Esophagus muscularis mucosa (tissue), 4 donors: ENCODE data around the gene KLC1.

Source experiments
- EP300 ChIP-seq: sonication (generic); formaldehyde crosslinking; IDR thresholded peaks from one replicate; pipeline ENCODE4 v1.6.1; 2017; ENCODE audit warnings: antibody characterized with exemption
- POLR2AphosphoS5 ChIP-seq, 2 donors: sonication (generic); formaldehyde crosslinking; IDR thresholded peaks; one replicate each; pipeline ENCODE4 v1.6.1; 2017; ENCODE audit warnings: antibody characterized with exemption in 2 of 2
- TF ChIP-seq, protein P1 (sequence below), 3 experiments: fragments of 200-600 bp in 2 of 3; fragments of 450-650 bp in 1 of 3; sonication (generic) in 2 of 3; IDR thresholded peaks; one replicate each; pipeline ENCODE4 v1.5.1; 2017 to 2019; ENCODE audit warnings: antibody characterized with exemption in 3 of 3, mild to moderate bottlenecking in 2 of 3, moderate library complexity in 1 of 3

DNA sequence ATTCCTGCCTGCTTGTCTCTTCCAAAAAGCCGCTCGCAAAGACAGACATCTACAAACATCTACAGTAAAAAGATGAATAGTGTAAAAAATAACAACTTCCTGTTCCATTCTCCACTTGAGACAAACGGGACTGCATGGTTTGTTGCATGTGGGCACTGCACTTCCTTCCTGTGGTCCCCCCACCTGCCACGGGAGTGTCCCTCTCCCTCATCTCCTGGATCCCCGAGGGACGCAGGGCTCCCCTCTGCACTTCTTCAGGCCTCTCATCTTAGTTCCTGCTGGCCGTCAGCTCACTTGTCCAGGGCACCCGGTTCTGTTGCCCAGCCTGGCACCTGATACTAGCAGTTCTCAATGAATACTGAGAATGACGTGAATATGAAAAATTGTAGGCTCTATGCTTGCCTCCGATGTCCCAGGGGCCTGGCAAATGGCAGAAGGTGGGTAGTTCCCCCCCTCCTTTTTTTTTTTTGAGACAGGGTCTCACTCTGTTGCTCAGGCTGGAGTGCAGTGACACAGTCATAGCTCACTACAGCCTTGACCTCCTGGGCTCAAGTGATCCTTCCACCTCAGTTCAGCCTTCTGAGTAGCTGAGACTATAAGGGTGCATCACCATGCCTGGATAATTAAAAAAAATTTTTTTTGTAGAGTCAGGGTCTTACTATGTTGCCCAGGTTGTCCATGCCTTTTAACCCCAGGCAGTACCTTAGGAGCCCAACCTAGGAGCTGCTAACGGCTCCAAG lies 3.5 kb upstream of the KLC1 start:
- no peak for TF ChIP-seq EP300
- TF ChIP-seq, protein P1, sequence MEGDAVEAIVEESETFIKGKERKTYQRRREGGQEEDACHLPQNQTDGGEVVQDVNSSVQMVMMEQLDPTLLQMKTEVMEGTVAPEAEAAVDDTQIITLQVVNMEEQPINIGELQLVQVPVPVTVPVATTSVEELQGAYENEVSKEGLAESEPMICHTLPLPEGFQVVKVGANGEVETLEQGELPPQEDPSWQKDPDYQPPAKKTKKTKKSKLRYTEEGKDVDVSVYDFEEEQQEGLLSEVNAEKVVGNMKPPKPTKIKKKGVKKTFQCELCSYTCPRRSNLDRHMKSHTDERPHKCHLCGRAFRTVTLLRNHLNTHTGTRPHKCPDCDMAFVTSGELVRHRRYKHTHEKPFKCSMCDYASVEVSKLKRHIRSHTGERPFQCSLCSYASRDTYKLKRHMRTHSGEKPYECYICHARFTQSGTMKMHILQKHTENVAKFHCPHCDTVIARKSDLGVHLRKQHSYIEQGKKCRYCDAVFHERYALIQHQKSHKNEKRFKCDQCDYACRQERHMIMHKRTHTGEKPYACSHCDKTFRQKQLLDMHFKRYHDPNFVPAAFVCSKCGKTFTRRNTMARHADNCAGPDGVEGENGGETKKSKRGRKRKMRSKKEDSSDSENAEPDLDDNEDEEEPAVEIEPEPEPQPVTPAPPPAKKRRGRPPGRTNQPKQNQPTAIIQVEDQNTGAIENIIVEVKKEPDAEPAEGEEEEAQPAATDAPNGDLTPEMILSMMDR (IDR thresholded peaks at IDR 0.05): no peak
- TF ChIP-seq POLR2AphosphoS5 (IDR thresholded peaks at IDR 0.05): no peak
